Thoracic aorta (tissue), 2 donors: ENCODE data around the gene GRAPL. TPM values are rescaled to one million over a fixed set of nuclear protein-coding genes. Genes with fewer than 3 reads are reported as not detected.
"Not testable (repeated sequence)": the region's sequence is repeated elsewhere in the genome, so short reads cannot be mapped to it uniquely, and the experiment has no call there.

Source experiments
- ATAC-seq: fragments of 150-250 bp; one replicate; pipeline ENCODE4 v1.8.0; 2017; ENCODE audit warnings: low read depth; ENCODE audit not compliant: insufficient number of reproducible peaks, low FRiP score
- DNase-seq: peaks from one replicate; pipeline ENCODE4 v3.0.0-alpha.2; 2020; ENCODE audit warnings: low spot score
- H3K27ac ChIP-seq, 2 donors: fragments of 200-600 bp; sonication (generic); 1 replicate in 1 of 2; 2 replicates in 1 of 2; pipeline ENCODE4 v1.5.1; 2016; ENCODE audit warnings: mild to moderate bottlenecking in 2 of 2, moderate library complexity in 2 of 2
- H3K27me3 ChIP-seq: fragments of 200-600 bp; sonication (generic); replicated peaks from 2 replicates; pipeline ENCODE4 v1.6.0; 2016; ENCODE audit warnings: mild to moderate bottlenecking; ENCODE audit not compliant: insufficient read depth
- H3K36me3 ChIP-seq: fragments of 200-600 bp; sonication (generic); one replicate; pipeline ENCODE4 v1.5.1; 2016
- H3K4me1 ChIP-seq, 2 donors: fragments of 200-600 bp; sonication (generic); 1 replicate in 1 of 2; 2 replicates in 1 of 2; pipeline versions ENCODE4 v1.5.1 to v1.6.0; 2016; ENCODE audit warnings: low read depth in 2 of 2, mild to moderate bottlenecking in 1 of 2; ENCODE audit not compliant: control insufficient read depth in 1 of 2
- H3K4me3 ChIP-seq: fragments of 200-600 bp; sonication (generic); 2 replicates; pipeline ENCODE4 v1.5.1; 2016; ENCODE audit warnings: mild to moderate bottlenecking
- H3K9me3 ChIP-seq: fragments of 200-600 bp; sonication (generic); 2 replicates; pipeline ENCODE4 v1.5.1; 2016
- total RNA-seq, 2 donors: library from RNA; depleted of rRNA; stranded (reverse); fragments of >200 nt; gene quantifications; one replicate each; pipeline versions ENCODE4 v1.1.0 to v1.2.3, GENCODE V29; 2016

GRAPL gene
- 1 to 10 TPM in 1 of 2 donors, under 1 TPM in 1; 0.54 to 3.0 TPM for total RNA-seq

DNA sequence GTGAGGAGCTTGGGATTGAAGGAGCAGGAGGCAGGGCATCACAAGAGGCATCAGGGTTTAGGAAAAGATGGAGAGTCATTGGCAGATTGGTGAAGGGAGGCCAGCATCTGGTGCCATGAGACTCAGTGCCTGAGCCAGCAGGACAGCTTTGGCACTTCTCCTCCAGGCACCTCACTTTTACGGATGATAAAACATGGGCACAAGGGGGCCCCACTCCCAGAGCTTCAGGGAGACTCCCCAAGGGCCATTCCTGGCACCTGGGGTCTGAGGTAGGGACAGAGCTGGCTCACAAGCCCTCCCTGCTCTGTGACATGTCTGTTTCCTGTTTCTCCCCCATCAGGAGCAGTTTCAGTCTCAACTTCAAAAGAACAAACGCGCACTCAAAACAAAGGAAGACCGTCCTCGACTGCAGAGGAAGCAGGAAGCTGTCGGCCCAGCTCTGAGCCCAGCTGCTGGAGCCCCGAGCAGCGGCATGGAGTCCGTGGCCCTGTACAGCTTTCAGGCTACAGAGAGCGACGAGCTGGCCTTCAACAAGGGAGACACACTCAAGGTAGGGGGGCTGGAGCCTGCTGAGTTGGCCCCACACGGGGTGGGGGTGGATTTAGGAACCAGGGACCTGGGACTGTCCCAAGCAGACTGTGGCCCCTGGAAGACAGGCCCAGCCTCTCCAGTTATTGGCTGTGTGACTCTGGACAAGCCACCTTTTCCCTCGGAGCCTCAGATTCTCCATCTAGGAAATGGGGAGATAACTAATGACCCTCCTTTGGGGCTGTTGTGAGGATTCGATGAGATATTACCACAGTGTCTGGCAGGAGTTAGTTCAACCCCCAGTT, at the start of gene GRAPL:
Gene GRAPL (plus strand): TSS at position 442 of the 833 bp plus-strand sequence. CDS start 31 bp downstream, at position 473.
- ATAC-seq, DNase-seq, H3K27me3 ChIP-seq, H3K9me3 ChIP-seq, H3K27ac ChIP-seq, H3K4me1 ChIP-seq, H3K36me3 ChIP-seq, H3K4me3 ChIP-seq: not testable (repeated sequence)

DNA sequence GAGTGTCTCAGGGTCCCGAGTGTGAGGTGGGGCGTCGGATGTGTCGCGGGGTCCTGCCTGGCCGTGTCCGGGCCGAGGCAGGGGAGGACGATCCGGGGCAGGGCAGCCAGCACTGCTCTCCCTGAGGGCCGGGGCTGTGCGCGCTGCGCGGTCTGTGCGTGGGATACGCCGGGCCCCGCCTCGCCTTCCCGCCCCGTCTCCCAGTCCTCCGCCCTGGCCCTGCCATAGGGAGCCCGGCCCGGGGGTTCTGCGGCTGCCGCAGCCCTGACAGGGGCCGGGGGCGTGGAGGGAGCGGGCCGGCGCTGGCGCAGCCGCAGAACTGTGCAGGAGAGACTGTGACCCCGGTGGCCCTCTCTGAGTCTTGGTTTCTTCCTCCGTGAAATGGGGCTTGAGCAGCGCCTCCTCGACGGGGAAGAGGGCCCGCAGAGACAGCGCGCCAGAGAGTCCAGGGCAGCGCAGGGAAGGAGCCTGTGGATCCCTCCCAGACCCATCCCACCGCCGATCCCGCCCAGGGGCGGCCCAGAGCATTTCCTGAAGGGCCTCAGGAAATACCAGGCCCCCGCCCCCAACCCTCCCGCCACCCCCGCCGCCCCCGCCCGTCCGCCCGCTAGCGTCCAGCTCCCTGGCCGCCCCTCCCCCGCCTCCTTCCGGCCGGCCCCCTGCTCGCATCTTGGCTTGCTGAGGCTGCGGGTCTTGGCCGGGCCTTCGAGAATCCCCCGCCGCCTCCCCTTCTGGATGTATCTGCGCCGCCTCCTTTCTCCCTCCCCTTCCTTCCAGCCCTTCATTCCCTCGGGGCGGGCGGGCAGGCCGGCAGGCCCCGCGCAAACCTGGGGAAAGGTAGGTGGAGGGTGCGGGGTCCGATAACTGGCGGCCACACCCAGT, 38.3 kb upstream of the GRAPL start:
- H3K4me3 ChIP-seq = peak overlapping the region; percentile 50
- H3K9me3 ChIP-seq, DNase-seq, H3K36me3 ChIP-seq, H3K27me3 ChIP-seq: not testable (repeated sequence)
- ATAC-seq = peak; percentile 11
- H3K4me1 ChIP-seq = peaks cover 0 to 10% of the 10 kb centered on the region in 2 donors
- peak overlapping the region; percentile 55 to 63 for H3K27ac ChIP-seq

DNA sequence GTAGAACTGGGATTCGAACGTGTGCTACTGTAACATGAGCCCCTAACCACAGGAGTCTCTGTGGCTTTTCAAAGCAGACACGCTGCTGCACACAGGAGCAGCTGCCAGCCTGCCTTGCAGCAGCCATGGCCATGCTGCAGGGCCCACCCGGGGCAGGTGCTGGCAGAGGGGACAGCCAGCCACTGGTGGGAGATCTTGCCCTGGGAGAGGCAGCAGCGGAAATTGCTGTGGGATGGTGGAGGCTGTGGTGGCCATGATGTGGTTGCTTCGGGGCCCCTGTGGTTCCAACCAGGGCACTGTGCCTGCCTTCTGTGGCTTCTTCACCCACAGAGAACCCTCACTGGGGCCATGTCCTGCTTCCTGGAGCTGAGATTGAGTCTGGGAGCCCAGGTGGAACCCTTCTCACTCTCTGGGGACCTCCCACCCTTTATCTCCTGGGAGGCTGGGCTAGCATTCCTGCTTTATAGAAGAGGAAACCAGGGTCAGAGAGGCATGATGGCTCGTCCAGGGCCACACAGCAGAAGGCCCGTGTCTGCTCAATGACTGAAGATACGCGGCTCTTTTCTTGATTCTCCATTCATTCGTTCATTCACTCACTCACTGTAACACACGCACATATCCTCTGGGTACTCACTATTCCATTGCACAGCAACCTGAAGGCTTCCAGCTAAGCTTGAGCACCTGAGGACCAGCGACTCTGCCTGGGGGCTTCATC, 37.2 kb upstream of the GRAPL start:
- H3K4me3 ChIP-seq, H3K36me3 ChIP-seq, H3K9me3 ChIP-seq, H3K27ac ChIP-seq, ATAC-seq, H3K27me3 ChIP-seq, DNase-seq: not testable (repeated sequence)
- peaks cover 0 to 10% of the 10 kb centered on the region in 2 donors for H3K4me1 ChIP-seq

DNA sequence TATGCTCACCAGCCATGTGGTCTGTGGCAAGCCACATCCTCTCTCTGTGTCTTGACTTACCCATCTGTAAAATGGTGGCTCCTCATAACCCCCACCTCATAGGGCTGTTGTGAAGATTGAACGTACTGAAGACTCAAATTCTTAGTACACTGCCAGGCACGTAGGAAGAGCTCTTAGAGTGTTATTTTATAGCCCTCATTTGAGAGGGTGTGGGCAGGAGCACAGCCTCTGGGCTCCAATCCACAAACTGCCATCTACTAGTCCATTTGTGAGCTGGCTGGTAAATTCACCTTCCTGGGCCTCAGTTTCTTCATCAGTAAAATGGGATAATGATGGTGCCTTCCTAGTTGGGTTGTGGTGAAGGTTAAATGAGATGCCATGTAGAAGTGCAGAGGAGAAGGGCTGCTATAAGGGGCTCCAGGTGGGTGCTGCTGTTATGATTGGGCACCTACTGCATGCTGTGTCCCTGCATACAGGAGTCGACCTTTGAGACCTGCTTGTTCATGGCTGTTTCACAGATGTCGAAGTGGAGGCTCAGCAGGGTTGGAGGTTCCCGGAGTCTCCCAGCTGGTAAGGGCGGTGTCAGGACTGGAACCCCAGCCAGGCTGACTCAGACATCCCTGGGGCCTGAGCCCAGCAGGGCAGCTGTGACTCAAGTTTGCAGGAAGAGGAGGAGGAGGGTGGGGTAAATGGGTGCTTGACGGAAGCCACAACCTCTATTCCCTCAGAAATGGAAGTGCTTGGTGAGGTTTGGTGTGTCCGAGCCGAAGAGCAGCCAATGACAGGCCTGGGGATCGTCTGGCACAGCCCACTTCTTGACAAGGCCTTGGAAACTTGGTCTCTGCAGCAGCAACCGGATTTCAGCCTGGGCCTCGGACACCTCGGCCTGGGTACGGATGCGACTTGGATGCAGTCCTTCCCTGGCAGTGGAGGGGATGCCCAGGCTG, 34.4 kb upstream of the GRAPL start:
- Histone ChIP-seq H3K27ac (peak overlapping the region; percentile 53 to 87), H3K4me1 (peaks cover 0 to 10% of the 10 kb centered on the region in 2 donors)
- not testable (repeated sequence) for H3K9me3 ChIP-seq, H3K27me3 ChIP-seq, H3K36me3 ChIP-seq, H3K4me3 ChIP-seq
- ATAC-seq (peak; percentile 67), DNase-seq (peak; percentile 45)

DNA sequence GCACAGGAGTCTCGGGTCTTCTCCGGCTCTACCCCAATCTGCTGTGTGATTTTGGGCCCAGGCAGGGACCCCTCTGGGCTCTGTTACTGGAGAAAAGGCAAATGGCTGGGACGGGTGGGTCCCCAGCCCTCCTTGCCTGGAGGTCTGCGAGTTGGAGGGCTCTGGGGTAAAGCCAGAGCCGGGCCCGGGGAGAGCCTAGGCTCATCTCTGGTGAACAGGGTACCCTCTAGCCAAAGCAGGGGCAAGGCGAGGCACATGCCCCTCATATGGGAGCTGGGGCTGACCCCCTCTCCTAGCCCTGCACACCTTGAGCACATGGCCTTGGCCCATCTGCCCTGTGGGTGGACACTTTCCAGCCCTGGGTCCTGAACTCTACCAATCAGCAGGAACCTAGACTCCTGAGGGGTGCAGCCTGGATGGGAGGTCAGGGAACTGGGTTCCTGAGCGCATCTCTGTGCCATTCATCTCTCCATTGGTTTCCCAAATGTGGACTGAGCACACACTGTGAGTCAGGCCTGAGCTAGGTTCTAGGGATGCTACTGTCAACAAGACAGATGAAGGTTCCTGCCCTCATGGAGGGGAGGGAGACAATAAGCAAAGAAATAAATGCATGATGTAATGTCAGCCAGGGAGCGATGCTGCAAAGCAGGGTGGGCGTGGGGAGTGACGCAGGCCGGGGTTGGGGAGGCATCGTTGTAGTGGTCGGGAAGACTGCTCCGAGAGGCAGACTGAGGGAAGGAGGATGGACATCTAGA, 33.5 kb upstream of the GRAPL start:
- H3K36me3 ChIP-seq, DNase-seq, H3K9me3 ChIP-seq, ATAC-seq, H3K4me3 ChIP-seq, H3K27me3 ChIP-seq: not testable (repeated sequence)
- Histone ChIP-seq H3K4me1 (peaks cover 0 to 10% of the 10 kb centered on the region in 2 donors), H3K27ac (peak overlapping the region; percentile 53 to 87)

DNA sequence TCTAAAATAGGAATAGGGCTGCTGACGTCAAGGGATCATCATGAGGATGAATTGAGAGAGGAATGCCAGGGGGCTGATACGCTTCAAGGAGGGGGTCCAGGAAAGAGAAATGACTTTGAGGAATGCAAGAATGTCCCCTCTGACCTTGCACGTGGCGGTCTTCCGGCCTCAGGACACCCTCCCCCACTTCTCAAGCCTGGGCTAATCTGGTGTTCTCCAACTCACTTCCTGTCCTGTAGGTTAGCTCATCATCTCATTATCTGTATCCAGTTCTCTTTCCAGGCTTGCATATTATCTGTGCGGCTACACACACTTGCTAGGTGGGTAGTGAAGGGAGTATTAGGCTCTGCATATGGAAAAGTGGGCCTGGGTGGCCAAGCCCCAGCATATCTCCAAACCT, 18.9 kb upstream of the GRAPL start:
- DNase-seq, H3K27ac ChIP-seq, ATAC-seq, H3K36me3 ChIP-seq, H3K9me3 ChIP-seq, H3K4me3 ChIP-seq, H3K4me1 ChIP-seq, H3K27me3 ChIP-seq: not testable (repeated sequence)

DNA sequence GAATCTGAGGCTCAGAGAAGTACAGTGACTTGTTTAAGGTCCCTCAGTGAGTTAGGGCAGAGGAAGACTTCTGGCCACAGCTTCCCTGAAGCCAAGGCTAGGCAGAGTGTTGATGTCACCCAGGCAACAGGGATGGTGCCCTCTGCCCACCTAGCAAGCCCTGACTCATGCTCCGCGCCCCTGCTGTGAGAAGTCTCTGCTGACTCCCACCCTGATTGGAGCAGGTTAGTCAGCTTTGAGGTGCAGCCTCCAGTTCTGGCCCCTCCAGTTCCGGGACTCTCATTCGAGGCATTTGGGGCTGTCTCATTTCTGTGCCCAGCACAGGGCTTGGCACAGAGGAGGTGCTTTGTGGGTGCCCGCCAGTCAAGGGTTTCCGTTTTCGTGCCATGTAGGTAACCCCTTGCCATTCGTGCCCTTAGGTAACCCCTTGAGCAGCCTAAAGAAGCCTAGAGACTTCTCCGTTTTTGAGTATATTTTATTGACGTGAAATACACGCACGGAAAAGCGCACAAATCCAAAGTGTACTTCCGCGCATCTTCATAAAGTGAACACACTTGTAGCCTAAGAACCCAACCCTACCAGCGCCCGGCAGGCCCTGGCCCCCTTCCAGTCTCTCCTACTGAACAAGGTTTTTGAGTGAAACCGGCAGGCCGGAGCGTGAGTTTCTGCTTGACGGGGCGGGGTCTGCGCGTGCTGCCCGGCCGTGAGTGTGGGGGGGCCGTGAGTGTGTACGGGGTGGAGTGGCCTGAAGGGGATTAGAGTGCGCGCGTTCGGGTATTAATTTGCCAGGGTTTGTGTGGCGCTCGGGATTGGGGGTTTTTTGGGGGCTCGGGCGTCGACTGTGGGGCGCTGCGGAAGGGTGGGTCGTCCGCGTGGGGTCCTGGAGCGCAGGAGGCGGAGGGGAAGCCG, 16.9 kb upstream of the GRAPL start:
- ATAC-seq = peak; percentile 83
- H3K4me1 ChIP-seq, H3K9me3 ChIP-seq, H3K27ac ChIP-seq, DNase-seq, H3K36me3 ChIP-seq, H3K27me3 ChIP-seq: not testable (repeated sequence)
- H3K4me3 ChIP-seq = peak overlapping the region; percentile 71
